GM18511 (cell line): ENCODE measurements around the gene RNF114.
"Not testable (repeated sequence)": the region's sequence is repeated elsewhere in the genome, so short reads cannot be mapped to it uniquely, and the experiment has no call there.

Source experiments
- ATAC-seq: cut with Tn5 transposase; IDR thresholded peaks from one replicate; pipeline ENCODE4 v1.9.1; 2021; ENCODE audit warnings: mild to moderate bottlenecking, moderate library complexity; ENCODE audit not compliant: unreplicated experiment

Gene RNF114, protein sequence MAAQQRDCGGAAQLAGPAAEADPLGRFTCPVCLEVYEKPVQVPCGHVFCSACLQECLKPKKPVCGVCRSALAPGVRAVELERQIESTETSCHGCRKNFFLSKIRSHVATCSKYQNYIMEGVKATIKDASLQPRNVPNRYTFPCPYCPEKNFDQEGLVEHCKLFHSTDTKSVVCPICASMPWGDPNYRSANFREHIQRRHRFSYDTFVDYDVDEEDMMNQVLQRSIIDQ

DNA sequence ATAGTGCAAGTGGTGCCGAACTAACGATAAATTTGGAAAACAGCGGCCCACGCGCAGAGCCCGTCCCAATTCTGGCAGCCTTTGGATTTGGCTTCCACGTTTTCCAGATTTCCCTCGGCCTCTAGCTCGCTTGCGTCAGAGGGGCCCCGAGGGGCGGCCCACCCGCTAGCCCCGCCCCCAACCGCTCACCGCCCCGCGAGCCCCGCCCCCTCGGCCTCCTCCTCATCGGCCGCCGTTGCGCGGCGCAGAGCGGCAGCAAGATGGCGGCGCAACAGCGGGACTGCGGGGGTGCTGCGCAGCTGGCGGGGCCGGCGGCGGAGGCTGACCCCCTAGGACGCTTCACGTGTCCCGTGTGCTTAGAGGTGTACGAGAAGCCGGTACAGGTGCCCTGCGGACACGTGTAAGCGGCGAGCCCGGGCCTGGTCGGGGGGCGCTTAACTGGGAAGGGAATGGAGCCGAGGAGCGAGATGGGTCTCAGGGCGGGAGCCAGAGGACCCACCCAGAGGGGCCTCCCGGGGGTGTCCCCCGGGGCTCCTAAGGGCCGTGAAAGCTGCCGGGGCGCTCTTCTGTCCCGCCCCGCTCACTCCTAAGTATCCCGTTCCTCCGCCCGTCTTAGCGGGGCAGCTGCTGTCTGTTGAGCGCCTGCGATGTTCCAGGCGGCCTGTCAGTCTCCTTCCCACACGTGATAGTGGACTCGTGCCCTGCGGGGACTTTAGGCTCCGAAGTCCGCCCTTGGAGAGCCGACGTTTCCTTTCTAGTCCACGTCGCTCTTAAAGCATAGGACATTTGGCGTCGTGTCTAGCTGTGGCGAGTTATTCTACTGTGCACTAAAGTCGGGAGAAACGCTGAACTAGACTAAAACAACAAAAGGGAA is at the start of gene RNF114:
TSS of gene RNF114 (plus strand) at position 245 of the 874 bp plus-strand sequence. CDS start at position 261, 16 bp downstream.
- peak; percentile 67 for ATAC-seq

DNA sequence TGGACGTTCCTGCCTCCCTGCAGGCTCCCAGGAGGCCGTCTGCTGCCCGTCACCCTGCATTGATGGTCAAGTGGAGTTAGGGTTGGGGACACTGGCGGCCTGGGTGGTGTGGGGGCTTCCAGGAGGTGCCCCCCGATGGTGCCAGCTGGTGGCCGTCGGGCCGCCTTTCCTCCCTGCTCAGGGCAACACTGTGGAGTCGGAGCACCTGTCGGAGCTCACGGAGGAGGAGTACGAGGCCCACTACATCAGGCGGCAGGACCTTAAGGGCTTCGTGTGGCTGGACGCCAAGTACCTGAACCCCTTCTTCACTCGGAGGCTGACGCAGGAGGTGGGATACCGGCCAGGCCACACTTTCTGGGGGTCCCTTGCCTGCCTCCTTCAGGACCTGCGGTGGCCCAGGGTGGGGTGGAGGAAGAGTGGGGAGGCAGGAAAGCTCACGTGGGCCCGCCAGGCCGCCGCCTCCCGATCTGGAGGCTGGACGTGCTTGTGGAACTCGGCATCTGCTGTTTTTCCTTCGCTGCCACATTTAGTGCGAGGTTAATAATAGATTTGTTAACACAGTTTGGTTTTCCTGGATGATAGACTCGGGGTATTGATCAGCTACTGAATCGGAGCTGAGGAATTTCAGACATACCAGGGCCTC is 49.5 kb upstream of the RNF114 start:
- ATAC-seq: no peak

DNA sequence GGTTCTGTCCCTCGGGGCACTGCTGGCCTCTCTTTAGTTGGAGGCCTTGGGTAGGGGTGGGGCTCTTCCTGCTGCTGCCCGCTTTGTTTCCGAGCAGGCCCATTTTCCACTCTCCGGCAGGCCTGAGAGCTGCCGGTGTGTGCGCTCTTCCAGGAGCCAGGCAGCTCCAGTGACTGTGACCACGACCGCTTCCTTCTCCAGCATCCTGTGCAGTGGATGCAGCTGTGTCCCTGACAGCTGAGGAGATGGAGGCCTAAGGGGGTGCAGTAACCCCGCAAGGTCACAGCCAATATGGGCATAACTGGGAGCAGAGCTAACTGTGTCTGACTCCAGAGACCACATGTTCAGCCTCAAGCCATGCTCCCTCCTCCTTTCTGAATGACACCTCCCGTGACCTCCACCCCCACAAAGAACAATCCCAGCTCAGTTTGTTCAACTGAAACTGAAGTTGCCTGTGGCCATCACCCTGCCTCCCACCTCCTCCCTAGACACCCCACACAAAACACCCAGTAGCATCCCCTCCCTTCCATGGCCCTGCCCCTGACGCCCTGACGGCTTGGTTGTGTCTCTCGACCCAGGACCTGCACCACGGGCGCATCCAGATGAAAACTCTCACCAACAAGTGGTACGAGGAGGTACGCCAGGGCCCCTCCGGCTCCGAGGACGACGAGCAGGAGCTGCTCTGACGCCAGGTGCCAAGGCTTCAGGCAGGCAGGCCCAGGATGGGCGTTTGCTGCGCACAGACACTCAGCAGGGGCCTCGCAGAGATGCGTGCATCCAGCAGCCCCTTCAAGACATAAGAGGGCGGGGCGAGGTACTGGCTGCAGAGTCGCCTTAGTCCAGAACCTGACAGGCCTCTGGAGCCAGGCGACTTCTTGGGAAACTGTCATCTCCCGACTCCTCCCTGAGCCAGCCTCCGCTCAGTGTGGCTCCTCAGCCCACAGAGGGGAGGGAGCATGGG is 48.7 kb upstream of the RNF114 start:
- ATAC-seq: no peak

DNA sequence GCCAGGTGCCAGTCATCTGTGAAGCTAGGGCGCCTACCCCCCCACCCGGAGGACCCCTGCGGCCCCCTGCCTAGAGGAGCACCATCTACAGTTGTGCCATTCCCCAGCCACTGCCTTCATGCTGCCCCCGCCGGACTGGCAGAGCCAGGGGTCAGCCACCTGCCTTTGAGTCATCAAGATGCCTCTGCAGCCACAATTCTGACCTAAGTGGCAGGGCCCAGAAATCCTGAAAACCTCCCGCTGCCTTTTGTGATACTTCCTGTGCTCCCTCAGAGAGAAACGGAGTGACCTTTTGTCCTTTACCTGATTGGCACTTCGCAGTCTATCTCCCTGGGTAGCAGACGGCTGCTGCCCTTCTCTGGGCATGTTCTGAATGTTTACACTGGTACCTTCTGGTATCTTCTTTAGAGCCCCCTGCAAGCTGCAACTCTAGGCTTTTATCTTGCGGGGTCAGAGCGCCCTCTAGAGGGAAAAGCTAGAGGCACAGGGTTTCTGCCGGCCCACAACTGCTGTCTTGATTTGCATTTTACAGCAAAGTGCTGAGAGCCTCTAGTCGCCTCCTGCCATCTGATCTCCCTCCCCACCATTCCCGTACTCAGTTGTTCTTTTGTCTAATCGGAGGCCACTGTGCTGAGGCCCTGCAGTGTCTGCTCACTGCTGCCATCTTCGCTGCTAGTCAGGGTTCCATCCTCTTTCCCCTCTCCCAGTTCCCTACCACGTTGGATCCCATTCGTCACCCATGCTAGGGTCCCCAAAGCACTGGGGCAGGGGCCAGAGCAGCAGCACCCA is 47.8 kb upstream of the RNF114 start:
- no peak for ATAC-seq

DNA sequence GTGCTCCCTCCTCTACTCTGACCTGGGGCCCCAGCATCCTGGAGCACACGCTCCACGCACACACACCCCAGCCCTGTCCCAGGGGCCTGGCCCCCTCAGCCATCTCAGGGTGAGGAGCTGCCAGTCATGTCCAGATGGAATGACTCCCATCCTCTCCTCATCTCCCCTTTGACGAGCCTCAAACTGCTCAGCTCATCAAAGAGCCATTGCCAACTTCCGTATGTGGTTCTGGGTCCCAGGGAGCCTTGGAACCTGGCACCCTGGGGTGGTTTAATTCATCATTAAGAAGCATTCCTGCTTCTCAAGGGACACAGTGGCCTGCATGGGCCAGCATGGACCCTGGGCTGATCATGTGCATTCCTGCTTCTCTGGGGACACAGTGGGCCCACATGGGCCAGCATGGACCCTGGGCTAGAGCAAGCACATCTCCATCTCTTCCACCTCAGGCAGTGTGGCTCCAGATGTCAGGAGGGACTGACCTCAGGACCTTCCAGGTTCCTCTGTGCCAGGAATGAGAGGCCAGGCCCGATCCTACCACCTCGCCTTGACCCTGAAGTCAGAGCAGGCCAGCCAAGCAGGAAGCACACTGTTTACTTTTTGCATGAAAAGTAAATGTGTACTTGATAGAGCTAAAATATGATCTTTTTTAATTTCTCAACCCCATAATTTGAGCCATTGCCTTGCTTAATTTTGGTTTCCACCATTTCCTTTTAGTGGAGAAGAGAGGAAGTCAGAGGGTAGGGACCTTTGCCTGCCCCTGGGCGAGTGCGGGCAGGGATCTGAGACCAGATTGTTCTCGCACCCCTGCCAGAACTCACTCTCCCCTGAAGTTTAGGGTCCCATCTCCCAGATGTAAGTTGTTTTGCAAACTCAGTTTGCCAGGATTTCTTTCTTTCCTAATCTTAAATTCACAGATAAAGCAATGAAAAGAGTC is 46.9 kb upstream of the RNF114 start:
- ATAC-seq: no peak

DNA sequence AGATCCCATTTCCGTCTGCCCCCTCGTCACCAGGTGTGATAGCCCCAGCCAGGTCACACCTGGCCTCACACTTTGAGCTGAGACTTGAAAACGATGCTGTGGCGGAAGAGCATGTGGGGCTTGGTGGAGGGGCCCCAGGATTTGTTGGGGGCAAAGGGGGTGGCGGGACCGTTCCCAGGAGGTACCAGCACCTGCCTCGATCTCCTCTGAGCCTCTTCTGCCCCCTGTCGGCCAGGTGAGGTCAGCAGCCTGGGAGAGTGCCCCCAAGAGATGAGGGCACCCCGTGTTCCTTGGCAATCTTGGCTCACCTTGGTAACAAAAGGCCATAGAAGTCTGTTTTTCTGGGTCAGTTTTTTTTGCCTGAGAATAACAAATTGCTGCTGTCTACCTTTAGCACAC is 46.3 kb upstream of the RNF114 start:
- ATAC-seq: no peak

DNA sequence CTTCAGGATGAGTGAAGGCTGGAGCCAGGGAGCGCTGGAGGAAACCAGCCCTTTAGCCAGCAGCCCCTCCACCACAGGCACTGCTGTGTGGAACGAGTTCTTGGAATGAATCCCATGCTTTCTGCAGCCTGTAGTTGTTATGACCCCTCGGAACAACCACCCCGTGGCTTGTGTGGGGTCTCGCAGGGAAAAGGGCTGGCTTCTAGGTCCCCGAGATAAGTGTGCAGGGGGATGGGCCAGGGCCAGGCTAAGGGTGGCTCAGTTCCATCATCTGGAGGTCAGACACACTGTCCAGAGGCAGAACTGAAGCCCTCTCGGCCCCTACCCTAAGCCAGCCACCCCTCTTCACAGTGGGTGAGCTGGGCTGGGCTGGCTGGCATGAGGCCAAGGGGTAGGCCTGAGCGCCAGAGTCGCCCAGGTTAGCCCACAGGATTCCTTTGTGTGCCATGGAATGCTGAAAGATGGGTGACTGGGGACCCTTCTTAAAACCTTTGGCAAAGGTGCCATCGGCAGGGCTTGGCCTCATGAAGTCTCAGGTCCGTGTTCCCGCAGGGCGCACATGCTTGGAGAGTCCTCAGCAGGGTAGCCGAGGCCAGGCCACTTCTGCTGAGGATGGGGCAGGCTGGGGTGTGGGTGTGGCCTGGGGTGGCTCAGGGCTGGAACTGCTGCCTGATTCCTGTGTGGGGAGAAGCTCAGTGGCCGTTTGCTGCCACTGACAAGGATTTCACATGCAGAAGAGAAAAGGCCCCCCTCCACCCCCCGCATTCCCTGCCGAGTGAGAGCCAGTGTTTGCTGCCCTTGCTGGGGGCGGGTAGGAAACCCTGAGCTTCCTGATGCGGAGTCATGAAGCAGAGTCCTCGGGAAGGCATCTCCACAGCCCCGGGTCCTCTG is 45.5 kb upstream of the RNF114 start:
- ATAC-seq: no peak

DNA sequence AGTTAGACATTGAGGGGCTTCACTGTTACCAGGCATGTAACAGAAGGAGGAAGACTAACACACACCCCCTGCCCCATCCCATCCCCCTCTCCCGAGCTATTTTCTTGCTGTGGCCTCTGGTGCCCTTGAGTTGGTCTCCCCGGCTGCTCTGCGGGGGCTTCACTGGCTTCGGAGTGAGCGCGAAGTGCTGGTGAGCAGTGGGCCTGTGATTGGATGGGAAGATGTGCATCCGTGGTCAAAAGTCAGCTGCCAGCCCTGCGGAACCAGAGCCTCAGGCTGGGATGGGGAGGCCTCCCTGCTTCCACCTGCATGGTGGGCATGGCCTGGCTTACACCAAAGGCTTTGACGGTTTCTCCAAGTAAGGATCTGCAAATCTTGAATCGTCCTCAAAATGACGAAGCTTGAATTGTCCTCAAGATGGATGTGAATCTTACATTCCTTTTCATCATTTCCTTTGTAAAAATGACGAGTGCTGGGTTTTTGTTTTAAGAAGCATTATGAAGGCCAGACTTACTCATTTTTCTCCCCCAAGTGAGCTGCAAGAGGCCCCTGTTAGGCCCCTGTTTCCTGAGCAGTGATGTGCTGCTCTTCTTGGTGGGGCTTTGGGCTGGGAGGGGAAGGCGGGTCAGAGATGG is 44.6 kb upstream of the RNF114 start:
- no peak for ATAC-seq

DNA sequence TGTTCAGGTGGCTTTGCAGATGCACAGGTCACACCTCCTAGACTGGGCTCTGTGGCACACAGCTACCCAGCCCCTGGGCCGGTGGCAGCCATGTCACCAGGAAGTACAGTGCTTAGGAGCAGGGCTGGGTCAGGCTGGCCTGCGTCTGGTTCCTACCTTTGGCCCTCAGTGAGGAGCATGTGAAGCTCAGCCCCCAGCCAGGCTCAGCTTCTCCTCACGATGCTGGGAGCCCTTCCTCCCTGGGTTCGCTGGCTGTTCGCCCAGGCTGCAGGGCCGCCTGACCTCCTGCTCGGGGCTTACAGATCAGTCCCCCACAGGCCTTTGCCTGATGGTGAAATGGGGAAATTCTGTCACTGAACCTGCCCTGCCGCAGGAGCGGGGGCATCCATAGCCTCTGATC is 43.9 kb upstream of the RNF114 start:
- no peak for ATAC-seq

DNA sequence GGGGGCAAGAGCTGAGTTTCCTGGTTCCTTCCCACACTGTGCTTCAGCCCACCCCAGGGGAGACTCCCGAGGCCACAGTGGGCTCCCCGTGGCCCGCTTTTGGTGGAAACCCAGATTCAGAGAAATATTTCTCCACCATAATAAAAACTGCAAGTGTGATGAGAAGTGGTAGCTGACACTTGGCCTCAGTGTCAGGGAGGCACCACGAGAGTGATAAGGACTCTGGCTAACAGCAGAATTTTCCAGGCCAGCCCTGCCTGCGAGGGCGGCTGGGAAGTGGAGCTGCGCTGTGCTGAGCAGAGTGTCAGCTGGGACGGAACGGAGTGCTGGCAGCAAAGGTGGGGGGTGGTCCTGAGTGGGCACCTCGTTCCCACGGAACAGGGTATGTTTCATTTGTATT is 43.4 kb upstream of the RNF114 start:
- ATAC-seq: no peak

DNA sequence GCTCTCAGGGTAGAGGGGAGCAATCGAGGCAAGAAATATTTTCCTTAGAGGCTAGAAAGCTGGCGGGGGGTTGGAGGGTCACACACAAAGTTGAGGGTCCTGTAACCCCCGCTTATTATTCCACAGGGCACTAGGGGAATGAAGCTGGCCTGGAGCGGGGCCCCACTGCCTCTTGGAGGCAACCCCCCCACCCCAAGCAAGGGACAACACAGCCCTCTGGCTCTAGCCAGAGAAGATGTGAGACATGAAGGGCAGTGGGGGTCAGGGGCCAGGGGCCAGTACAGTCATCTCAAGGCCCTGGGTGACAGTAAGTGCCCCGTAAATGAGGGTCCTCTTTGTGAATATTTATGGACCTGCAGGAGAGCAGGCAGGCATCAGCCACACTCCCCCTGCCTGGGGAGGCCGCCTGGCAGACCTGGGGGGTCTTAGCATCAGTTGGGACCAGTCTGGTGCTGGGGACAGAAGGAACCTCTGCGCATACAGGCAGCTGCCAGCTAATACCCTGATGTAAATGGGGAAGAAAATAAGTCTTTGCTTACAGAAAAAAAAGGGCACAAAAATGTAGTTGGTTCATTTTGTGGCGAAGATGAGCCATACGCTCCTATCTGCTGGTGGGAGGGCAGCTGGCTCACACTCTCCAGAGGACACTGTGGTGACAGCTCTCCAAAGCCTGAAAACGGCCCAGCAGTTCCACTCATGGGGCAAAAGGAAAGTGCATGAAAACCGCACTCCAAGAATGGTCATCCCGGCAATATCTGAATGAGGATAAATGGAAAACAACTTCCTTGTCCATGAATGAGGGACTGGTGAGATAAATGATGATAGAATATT is 42.7 kb upstream of the RNF114 start:
- ATAC-seq: no peak

DNA sequence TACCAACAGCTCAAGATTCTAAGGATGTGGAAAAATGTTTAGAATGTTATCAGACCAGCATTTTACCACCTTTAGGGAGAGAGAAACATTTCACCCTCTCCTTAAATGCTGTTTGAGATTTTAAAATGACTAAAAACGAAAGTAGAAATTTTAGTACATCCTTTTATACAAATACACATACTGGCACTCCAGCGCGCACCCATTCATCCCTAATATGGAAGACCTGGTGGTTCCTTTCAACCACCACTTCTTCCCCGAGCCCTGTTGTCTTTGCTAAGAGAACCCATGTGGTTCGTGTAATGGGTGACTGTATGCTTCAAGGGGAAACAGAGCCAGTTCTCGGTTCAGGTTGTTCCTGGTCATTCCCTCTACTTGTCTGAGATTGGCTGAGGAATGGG is 42.1 kb upstream of the RNF114 start:
- no peak for ATAC-seq

DNA sequence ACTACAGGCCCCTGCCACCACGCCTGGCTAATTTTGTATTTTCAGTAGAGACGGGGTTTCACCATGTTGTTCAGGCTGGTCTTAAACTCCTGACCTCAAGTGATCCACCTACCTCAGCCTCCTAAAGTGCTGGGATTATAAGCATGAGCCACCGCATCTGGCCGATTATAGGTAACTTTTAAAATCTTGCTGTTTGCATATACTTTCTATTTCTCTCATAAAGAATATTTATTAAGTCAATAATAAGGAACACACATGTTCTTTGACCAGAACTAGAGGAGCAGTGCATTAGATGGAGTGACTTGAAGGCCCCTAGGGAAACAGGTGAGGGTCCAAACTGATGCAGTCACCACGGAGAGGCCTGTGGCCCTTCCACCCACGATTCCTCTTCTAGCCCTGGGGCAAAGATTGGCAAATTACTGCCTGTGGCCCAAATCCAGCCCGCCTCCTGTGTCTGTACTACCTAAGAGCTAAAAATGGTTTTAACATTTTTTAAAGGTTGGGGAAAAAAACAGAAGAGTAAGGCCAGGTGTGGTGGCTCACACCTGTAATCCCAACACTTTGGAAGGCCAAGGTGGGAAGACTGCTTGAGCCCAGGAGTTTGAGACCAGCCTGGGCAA is 40.6 kb upstream of the RNF114 start:
- ATAC-seq: not testable (repeated sequence)

DNA sequence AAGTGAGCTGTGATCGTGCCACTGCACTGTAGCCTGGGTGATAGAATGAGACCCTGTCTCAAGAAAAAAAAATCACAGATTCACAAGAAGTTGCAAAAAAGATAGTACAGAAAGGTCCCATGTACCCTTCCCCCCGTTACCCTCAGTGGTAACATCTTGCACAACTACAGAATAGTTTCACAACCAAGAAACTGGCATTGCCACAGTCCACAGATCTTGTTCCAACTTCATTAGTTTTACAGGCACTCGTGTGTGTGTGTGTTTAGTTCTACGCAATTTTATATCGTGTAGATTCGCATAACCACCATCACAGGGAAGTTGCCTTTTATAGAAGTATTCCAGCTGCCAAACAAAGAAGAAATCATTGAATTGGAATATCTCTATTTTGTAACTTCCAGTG is 40.0 kb upstream of the RNF114 start:
- no peak for ATAC-seq

DNA sequence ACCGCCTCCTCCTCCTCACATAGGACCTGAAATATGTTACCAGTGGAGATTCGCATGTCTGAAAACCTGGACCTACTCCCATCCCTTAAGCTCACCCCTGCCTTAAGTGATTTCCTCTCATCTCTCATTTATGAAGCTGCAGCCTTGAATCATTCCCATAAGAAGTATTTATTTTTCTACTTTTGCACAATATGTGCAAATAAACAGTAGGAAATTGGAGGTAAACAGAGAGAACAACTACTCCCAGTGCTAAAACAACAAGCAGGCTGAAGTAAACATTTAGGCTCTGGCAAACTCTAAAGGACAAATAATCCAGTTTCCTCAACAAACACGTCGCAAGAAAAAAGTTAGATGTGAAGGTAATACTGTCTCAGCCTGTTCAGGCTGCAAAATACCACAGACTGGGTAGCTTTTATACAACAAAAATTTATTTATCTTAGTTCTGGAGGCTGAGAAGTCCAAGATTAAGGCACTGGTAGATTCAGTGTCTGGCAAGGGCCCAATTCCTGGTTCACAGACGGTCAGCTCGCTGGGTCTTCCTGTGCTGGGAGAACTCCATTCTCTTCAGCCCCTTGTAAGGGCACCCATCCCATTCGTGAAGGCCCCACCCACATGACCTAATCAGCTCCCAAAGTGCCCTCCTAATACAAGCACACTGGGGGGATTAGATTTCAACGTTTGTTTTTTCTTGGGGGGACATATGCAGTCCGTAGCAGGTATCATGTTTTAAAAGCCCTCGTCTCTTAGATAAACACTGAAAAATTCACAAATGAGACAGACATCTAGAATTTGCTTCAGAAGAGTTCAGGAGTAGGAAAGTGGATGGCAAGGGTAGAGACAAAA is 36.4 kb upstream of the RNF114 start:
- ATAC-seq: no peak
